Measurements from ENCODE around the gene ARPC5. TPM values are rescaled to one million over a fixed set of nuclear protein-coding genes. Genes with fewer than 3 reads are reported as not detected.

The ARPC5 gene
- total RNA-seq, 1 donor from 2014 or later = 193 TPM

DNA sequence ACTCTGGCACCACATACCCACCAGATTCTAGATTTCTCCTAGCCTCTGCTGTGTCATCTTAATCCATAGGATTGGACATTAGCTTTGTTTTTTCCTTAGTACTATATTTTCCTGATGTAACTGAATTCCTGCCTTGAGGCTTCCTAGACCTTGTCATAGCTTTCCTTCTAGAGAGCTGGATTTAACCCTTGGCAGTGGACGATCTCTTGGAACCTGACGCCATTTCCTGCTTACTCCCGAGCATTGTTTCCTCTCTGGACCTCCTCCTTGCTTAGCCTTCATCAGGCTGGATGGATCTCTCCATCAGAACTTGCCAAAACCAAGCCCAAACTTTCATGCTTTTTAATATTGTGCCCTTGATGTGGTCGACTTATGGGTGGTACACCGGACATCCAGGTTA lies 16.0 kb upstream of the ARPC5 start:
- ChIA-PET CTCF (interaction anchor here (6.2 kb wide), 1 partner anchor 264 kb away, joined by 284 read pairs; no protein-coding TSS in a partner anchor), POLR2A (no interaction called here)
- Mint-ChIP-seq H3K4me3 (no peak overlapping the region), H3K36me3 (ENCODE audit: low read depth) (no peaks in the 10 kb centered on the region), H3K9me3 (no peaks in the 10 kb centered on the region), H3K27me3 (peaks cover 12% of the 10 kb centered on the region), H3K27ac (no peak overlapping the region), H3K4me1 (peaks cover 3% of the 10 kb centered on the region)
- ATAC-seq (ENCODE audit: low read depth) = no peak
- DNase-seq = no peak
- intact Hi-C loops (cut with micrococcal nuclease) = loop anchor here (10.0 kb wide), 1 partner anchor 1043 kb away; no protein-coding TSS in a partner anchor
- TF ChIP-seq CTCF (IDR thresholded peaks at IDR 0.05) = no peak

DNA sequence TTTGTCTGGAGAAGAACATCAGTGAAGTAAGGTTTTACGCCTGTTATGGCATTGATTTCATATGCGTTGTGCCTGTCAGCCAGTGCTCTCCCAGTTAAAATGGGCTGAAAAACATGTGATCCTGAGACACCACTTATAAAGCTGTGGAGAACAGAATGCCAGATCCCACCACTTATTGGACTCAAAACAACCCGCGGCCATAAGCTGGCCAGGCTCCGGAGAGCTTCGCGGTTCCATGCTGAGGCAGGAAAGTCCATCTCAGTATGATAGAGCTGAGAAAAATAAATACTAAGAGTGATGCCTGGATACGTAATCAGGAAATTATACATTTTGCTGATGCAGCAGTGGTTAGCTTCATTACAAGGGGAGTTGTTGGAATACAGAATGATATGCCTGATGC lies 12.5 kb upstream of the ARPC5 start:
- no peak for ATAC-seq (ENCODE audit: low read depth)

GRCh38 chr1:183646776-183647175 lies 11.2 kb upstream of the ARPC5 start:
- ChIA-PET POLR2A (no interaction called here), CTCF (interaction anchor here (1.4 to 3.4 kb wide), 2 partner anchors 9 to 269 kb away, joined by 7 to 15 read pairs; no protein-coding TSS in a partner anchor)
- no peaks in the 10 kb centered on the region for H3K4me1 Mint-ChIP-seq
- DNase-seq = no peak
- no peak for ATAC-seq (ENCODE audit: low read depth)
- intact Hi-C loops (cut with micrococcal nuclease) = no loop called here
- no peak overlapping the region for H3K27ac Mint-ChIP-seq
- H3K36me3 Mint-ChIP-seq (ENCODE audit: low read depth) = no peaks in the 10 kb centered on the region
- H3K4me3 Mint-ChIP-seq = no peak overlapping the region
- TF ChIP-seq CTCF (IDR thresholded peaks at IDR 0.05) = no peak
- peaks cover 16% of the 10 kb centered on the region for H3K27me3 Mint-ChIP-seq
- no peaks in the 10 kb centered on the region for H3K9me3 Mint-ChIP-seq

More for the DNA sequence above, 12.5 kb upstream of the ARPC5 start:
- H3K9me3 Mint-ChIP-seq = no peaks in the 10 kb centered on the region
- ChIA-PET POLR2A (interaction anchor here (0.6 kb wide), 1 partner anchor 13 kb away, joined by 5 read pairs; no protein-coding TSS in a partner anchor), CTCF (interaction anchor here (3.0 kb wide), 1 partner anchor 268 kb away, joined by 12 read pairs; no protein-coding TSS in a partner anchor)
- DNase-seq = no peak
- no peak overlapping the region for H3K4me3 Mint-ChIP-seq
- intact Hi-C loops (cut with micrococcal nuclease) = no loop called here
- peaks cover 17% of the 10 kb centered on the region for H3K27me3 Mint-ChIP-seq
- no peak overlapping the region for H3K27ac Mint-ChIP-seq
- peaks cover 3% of the 10 kb centered on the region for H3K4me1 Mint-ChIP-seq
- H3K36me3 Mint-ChIP-seq (ENCODE audit: low read depth) = no peaks in the 10 kb centered on the region
- TF ChIP-seq CTCF (IDR thresholded peaks at IDR 0.05) = no peak

GRCh38 chr1:183645531-183645930 lies 9.9 kb upstream of the ARPC5 start:
- no peak overlapping the region for H3K4me3 Mint-ChIP-seq
- no peaks in the 10 kb centered on the region for H3K9me3 Mint-ChIP-seq
- peaks cover 15% of the 10 kb centered on the region for H3K27me3 Mint-ChIP-seq
- no peak for TF ChIP-seq CTCF (IDR thresholded peaks at IDR 0.05)
- no peaks in the 10 kb centered on the region for H3K4me1 Mint-ChIP-seq
- ATAC-seq (ENCODE audit: low read depth) = no peak
- no peak overlapping the region for H3K27ac Mint-ChIP-seq
- no peaks in the 10 kb centered on the region for H3K36me3 Mint-ChIP-seq (ENCODE audit: low read depth)
- ChIA-PET CTCF (interaction anchor here (1.1 to 3.4 kb wide), 2 partner anchors 10 to 270 kb away, joined by 4 to 15 read pairs; no protein-coding TSS in a partner anchor), POLR2A (no interaction called here)
- DNase-seq = no peak
- intact Hi-C loops (cut with micrococcal nuclease) = no loop called here

DNA sequence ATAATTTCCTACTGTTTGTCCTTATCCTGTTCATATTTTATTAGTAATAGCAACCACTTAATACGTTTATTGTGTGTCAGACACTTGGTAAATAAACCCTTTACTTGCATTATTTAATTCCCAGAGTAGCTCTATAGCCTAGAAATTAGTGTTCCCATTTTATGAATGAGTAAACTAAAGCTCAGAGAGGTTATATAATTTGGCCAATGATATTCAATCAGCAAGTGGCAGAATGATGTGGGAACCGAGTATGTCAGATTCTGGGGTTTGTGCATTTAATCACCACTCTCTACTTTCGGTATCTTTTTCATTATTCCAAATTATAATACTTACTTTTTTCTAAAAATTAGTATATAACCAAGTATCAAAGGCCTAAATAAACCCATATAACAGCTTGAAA lies 6.6 kb upstream of the ARPC5 start:
- intact Hi-C loops (cut with micrococcal nuclease) = loop anchor here (5.0 kb wide), 1 partner anchor 855 kb away; the partner anchor contains the start of gene NPL
- POLR2A ChIA-PET = no interaction called here
- Mint-ChIP-seq H3K27ac (no peak overlapping the region), H3K9me3 (no peaks in the 10 kb centered on the region), H3K4me3 (no peak overlapping the region), H3K36me3 (ENCODE audit: low read depth) (no peaks in the 10 kb centered on the region), H3K4me1 (no peaks in the 10 kb centered on the region), H3K27me3 (peaks cover 5% of the 10 kb centered on the region)
- no peak for ATAC-seq (ENCODE audit: low read depth)
- CTCF ChIA-PET = no interaction called here
- no peak for DNase-seq
- no peak for TF ChIP-seq CTCF (IDR thresholded peaks at IDR 0.05)

Measured in activated B cell treated with CpG ODN at 0.5 μM for 24 hours (primary cell).